Lung (tissue), 12 donors: ENCODE results near the gene DHCR24. TPM values are rescaled to one million over a fixed set of nuclear protein-coding genes. Genes with fewer than 3 reads are reported as not detected.

Experiments used
- ATAC-seq: fragments of 200-7000 bp; cut with Tn5 transposase; one replicate; pipeline ENCODE4 v1.9.1; 2020; ENCODE audit warnings: moderate number of reproducible peaks; ENCODE audit not compliant: insufficient read depth, low FRiP score
- DNase-seq, 3 donors: peaks; one replicate each; pipeline ENCODE4 v3.0.0-alpha.2; 2013 to 2017
- H3K27ac ChIP-seq, 2 donors: one replicate each; pipeline ENCODE4 v1.5.1; 2013; ENCODE audit warnings: mild to moderate bottlenecking in 2 of 2, moderate library complexity in 2 of 2, control low read depth in 1 of 2, inconsistent platforms in 1 of 2, low read depth in 1 of 2, low read length in 1 of 2
- H3K27me3 ChIP-seq, 3 donors: one replicate each; pipeline ENCODE4 v1.5.1; 2013; ENCODE audit warnings: low read length in 2 of 3; ENCODE audit not compliant: control insufficient read depth in 3 of 3, insufficient read depth in 3 of 3
- H3K36me3 ChIP-seq, 4 donors: one replicate each; pipeline ENCODE4 v1.5.1; 2013; ENCODE audit warnings: low read length in 4 of 4, mild to moderate bottlenecking in 1 of 4, moderate library complexity in 1 of 4; ENCODE audit not compliant: control insufficient read depth in 4 of 4, insufficient read depth in 4 of 4
- H3K4me1 ChIP-seq, 5 donors: one replicate each; pipeline ENCODE4 v1.5.1; 2013; ENCODE audit warnings: low read length in 5 of 5, mild to moderate bottlenecking in 2 of 5, moderate library complexity in 1 of 5; ENCODE audit not compliant: control insufficient read depth in 5 of 5, insufficient read depth in 5 of 5
- H3K4me3 ChIP-seq: one replicate; pipeline ENCODE4 v1.5.1; 2013; ENCODE audit warnings: mild to moderate bottlenecking, control low read depth, moderate library complexity
- H3K9ac ChIP-seq, 2 donors: one replicate each; pipeline ENCODE4 v1.5.1; 2013; ENCODE audit warnings: low read length in 2 of 2, control low read depth in 1 of 2; ENCODE audit not compliant: insufficient read depth in 1 of 2
- H3K9me3 ChIP-seq, 4 donors: one replicate each; pipeline ENCODE4 v1.5.1; 2013; ENCODE audit warnings: low read length in 3 of 4, mild to moderate bottlenecking in 1 of 4, moderate library complexity in 1 of 4; ENCODE audit not compliant: control insufficient read depth in 4 of 4, insufficient read depth in 3 of 4
- WGBS, 2 donors: extraction: QIAGEN DNeasy Blood & Tissue Kit; methylation state at CpG; one replicate each; pipeline ENCODE4 v1.1.7; 2013; 5-methylcytosine and 5-hydroxymethylcytosine counted together
- polyA plus RNA-seq, 2 donors: library from polyadenylated mRNA; stranded (reverse); fragments of 200-250 nt; gene quantifications; one replicate each; pipeline ENCODE4 v1.2.1, GENCODE V29; 2013
- total RNA-seq, 2 donors: library from RNA; depleted of rRNA in 1 of 2; stranded (reverse); fragments of >200 nt in 1 of 2; gene quantifications; one replicate each; pipeline ENCODE4 v1.2.1, GENCODE V29; 2014 to 2021
- TF ChIP-seq, protein P1 (sequence below): IDR thresholded peaks from 2 replicates; pipeline ENCODE4 v1.5.1; 2012; ENCODE audit warnings: mild to moderate bottlenecking; ENCODE audit errors: control extremely low read depth, extremely low read depth
- donor health status: control.
- donor health status: control.
- donor health status: Bipolar disorder and iron deficiency.
- donor health status: healthy.
- donor health status: DM: yes; HTN: yes; CAD: no.

The DHCR24 gene
- total and polyA plus RNA-seq, 4 donors: 269 to 735 (median 436) TPM

DNA sequence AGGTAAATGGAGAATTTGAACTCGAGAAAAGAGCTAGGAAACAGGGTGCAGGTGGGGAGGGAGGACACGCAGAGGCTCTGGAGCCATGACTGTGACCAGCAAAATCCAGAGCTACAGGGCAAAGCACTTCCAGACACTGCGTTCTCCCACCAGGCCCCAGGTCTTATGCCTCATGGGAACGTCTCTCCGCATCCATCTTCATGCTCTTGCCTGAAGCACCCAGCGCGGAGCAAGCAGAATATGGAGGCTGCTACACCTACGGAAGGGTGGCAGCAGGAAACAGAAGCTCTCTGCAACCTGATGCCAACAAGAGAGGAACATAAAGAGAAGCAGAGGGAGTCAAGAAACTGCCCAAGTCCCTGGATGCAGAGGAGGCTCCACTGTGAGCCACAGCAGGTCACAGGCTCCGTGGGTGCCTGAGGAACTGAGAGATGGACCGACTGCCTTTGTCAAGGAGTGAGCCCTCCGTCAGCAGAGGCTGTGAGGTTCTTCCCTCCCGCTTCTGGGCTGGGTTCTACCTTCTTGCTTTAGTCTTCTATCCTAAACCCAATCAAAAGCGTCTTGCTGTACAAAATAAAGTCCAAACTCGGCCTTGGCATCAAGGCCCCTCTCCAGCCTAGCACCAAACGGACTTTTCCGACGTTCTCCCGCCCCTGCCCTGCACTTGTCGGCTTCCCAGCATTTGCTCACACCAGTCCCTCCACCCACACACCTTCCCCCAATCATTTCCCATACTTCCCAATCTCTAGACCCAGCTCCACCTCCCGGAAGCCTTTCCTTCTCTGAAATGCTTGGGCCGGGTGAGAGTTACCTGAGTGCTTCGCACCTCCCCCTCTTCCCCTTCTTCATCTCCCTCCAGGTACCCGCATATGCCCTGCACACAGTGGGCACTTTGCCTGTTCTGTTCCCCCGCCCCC is 930 bp downstream of the DHCR24 start:
- DNase-seq (peak; percentile 28 to 41 (median 29)), ATAC-seq (peak; percentile 55)
- WGBS, 2 donors: 35 to 46% methylated on average over 24 of the region's 24 CpGs
- H3K27ac ChIP-seq: peak overlapping the region in 1 of 2 donors; percentile 71
- TF ChIP-seq, protein P1, sequence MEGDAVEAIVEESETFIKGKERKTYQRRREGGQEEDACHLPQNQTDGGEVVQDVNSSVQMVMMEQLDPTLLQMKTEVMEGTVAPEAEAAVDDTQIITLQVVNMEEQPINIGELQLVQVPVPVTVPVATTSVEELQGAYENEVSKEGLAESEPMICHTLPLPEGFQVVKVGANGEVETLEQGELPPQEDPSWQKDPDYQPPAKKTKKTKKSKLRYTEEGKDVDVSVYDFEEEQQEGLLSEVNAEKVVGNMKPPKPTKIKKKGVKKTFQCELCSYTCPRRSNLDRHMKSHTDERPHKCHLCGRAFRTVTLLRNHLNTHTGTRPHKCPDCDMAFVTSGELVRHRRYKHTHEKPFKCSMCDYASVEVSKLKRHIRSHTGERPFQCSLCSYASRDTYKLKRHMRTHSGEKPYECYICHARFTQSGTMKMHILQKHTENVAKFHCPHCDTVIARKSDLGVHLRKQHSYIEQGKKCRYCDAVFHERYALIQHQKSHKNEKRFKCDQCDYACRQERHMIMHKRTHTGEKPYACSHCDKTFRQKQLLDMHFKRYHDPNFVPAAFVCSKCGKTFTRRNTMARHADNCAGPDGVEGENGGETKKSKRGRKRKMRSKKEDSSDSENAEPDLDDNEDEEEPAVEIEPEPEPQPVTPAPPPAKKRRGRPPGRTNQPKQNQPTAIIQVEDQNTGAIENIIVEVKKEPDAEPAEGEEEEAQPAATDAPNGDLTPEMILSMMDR: no peak
- H3K9ac ChIP-seq: no peak overlapping the region
- peaks cover 0 to 28% (median 12%) of the 10 kb centered on the region in 5 donors for H3K4me1 ChIP-seq
- H3K27me3 ChIP-seq: no peaks in the 10 kb centered on the region
- peak overlapping the region; percentile 82 for H3K4me3 ChIP-seq
- H3K9me3 ChIP-seq: no peaks in the 10 kb centered on the region
- peaks cover 0 to 3% (median 2%) of the 10 kb centered on the region in 4 donors for H3K36me3 ChIP-seq

DNA sequence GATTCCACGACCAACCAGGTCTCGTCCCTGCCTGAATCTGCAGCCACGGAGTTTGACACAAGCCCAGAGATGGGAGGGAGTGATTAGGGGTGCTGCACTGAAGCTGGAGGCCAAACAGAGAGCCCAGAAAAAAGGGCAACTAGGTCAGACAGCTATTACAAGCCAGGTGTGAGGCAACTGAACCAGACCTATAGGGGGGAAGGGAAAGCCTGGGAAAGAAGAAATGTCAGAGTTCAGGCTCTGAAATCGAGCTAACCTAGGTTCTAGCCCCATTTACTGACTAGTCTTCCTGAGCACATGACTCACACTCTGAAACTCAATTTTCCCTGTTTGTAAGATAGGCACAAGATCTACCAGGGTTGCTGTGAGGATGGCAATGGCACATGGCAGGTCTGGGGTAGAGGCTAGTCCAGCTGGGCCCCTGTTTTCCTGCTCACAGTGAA is 1.7 kb downstream of the DHCR24 start:
- peak overlapping the region in 1 of 2 donors; percentile 71 for H3K27ac ChIP-seq

DNA sequence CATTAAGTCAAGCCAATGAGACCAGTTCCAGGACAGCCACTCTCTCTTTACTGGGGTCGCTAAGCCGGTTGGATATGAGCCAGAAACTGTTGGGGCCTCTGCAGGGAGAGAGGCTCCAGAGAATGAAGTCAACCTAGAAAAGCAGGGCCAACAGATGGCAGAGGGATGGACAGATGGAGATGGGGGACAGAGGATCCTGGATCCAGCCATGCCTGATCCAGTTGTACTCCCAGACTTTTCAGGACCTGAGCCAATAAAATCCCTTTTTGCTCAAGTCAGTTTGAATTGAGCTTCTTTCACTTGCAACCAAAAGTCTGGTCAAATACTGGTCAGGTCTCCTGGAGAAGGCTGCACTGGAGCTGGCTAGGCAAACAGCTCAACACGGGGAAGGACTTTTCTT is 2.2 kb downstream of the DHCR24 start:
- TF ChIP-seq, protein P1: no peak
- Histone ChIP-seq H3K27me3 (no peaks in the 10 kb centered on the region), H3K4me3 (peak overlapping the region; percentile 28), H3K9ac (no peak overlapping the region), H3K27ac (peak overlapping the region in 1 of 2 donors; percentile 34), H3K36me3 (peaks cover 0 to 3% (median 2%) of the 10 kb centered on the region in 4 donors), H3K4me1 (peaks cover 0 to 28% (median 12%) of the 10 kb centered on the region in 5 donors), H3K9me3 (no peaks in the 10 kb centered on the region)
- ATAC-seq: no peak
- WGBS, 2 donors: 66 to 82% methylated on average over 3 of the region's 3 CpGs
- DNase-seq: no peak

More for the DNA sequence above, 1.7 kb downstream of the DHCR24 start:
- Histone ChIP-seq H3K4me1 (peaks cover 0 to 28% (median 12%) of the 10 kb centered on the region in 5 donors), H3K9me3 (no peaks in the 10 kb centered on the region), H3K4me3 (peak overlapping the region; percentile 82), H3K36me3 (peaks cover 0 to 3% (median 2%) of the 10 kb centered on the region in 4 donors), H3K9ac (no peak overlapping the region), H3K27me3 (no peaks in the 10 kb centered on the region)
- ATAC-seq (no peak), DNase-seq (no peak)
- WGBS, 2 donors: 71 to 85% methylated on average over 4 of the region's 4 CpGs
- TF ChIP-seq, protein P1: no peak
